Myocyte (in vitro differentiated cells): Measurements from ENCODE around the gene KIAA1671. TPM values are rescaled to one million over a fixed set of nuclear protein-coding genes. Genes with fewer than 3 reads are reported as not detected.

Experiments
- DNase-seq: peaks from one replicate; pipeline ENCODE4 v3.0.0-alpha.2; 2012; ENCODE audit warnings: low read depth
- total RNA-seq: library from RNA; depleted of rRNA; stranded (reverse); fragments of >200 nt; gene quantifications from 2 replicates; pipeline ENCODE4 v1.2.3, GENCODE V29; 2014

Gene KIAA1671
- total RNA-seq, 1 donor from 2014 or later = 10.4 TPM

DNA sequence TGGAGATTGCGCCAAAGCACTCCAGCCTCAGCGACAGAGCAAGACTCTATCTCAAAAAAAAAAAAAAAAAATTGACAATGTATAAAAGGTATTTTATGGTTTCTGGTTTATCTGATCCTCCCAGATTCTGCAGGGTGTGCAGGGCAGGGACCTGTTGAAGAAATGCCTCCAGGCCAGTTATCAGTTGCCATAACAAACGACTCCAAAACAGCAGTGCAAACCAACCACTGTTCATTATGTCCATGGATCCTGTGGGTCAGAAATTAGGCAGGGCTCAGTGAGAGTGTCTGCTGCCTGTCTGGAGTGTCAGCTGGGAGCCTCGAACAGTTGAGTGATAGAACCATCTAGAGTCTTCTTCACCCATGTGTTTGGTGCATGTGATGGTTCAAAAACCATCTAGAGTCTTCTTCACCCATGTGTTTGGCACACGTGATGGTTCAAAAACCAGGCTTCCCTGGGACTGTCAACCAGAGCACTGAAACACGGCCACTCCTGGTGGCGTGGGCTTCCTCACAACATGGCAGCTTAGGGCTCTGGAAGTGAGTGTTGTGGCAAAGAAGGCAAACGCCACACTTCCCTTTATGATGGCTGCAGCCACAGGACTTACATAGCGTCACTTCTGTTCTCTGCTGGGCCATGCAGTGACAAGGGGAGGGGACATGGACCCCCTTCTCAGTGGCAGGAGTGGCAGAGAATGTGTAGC is 132.0 kb downstream of the KIAA1671 start:
- no peak for DNase-seq

DNA sequence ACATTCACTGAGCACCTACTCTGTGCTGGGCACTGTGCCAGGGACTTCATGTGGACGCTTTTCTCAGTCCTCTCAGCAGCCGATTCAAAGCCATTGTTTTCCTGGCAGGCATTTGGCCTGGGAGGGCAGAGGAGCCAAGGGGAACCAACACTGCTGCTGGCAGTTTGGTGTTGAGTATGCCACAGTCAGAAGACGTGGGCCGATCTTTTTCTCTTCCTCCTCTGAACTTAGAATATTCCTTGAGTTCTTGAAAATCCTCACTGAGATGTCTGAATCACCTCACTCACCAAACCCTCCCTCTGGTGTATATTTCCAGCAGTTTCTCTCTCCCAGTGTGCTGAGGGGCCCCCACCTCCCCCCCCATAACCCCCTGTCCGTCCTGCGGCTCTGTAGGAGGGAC is 132.6 kb downstream of the KIAA1671 start:
- DNase-seq = no peak

DNA sequence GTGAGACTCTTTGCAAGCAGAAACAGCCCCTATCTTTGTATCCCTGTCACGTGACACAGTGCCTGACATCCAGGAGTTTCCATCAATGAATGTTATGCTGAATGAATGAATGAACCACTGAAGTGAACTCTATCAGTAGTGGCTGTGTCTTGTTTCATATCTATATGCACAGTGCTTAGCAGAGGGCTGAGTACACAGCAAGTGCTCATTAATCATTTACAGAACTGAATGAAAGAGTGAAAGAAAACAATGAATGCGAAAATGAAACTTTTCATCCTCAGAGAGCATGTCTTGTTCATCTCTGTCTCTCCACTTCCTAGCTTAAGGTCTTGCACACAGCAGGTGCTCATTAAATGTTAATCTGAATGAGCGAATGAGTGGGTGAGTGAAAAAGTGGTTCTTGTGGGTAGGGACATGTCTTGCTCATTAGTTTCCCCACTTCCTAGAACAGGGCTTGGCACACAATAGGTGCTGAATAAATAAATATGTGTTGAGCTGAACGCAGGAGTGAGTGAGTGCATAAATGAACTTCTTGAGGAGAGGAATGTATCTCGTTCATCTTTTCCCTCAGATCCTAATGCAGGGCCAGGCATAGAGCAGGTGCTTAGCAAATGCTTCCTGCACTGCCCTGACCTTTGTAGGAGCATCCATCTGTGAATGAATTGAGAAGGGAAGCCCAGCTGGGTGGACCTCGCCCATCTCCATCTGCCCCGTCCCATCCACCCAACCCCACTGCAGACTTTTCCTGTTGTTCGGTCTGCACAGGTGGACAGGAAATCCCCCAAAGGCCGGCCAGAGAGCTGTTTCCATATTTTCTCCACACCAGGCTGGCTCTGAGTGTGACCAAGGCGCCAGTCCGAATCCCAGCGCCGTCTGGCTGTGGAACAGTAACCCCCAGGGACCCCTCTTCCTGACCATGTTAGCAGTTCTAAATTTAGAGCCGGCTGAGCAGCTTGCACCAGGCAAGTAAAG is 133.7 kb downstream of the KIAA1671 start:
- peak; percentile 84 for DNase-seq

DNA sequence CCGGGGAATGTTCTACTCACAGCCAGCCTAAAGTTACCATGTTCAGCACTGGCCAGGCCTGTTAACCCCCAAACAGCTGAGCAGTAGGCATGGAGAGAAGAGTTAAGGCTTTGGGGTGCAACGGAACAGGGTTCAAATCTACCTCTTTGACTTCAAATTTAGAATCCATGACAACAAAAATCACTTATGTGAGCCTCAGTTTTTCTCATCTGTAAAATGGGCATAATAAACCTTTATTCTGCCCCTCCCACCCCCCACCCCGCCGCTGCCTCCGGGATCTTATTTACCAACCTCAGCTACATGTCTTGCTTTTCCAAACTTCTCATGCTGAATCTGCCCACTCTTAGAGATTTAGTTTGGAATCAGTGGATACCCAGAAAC is 134.4 kb downstream of the KIAA1671 start:
- no peak for DNase-seq

DNA sequence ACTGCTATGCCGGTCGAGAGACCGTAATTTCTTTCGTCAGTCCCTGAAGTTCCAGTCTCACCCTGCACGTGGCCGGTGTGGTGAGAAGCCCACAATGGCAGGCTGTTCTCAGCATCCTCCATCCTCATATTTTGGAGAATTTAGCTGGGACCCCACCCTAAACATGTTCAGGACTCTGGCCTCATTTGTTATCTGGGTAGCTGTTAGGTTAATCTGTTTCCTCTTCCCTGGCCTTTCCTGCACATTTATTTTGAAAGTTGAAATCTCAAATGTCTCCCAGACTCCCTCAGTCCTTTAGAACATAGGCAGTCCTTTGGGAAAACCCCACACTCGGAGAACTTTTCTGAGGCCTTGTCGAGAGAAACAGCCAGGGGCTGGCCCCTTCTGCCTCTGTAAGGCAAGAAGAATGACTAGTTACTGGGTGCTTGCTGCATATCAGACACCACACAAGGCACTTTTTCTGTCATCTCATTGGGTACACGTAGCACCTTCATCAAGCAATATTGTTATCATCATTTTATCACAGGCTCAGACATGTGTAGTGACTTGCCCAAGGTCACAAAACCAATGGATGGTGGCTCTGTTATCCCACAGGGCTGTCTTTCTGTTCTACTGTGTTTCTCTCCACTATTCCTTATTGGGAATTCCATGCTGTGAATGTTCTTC is 137.8 kb downstream of the KIAA1671 start:
- DNase-seq = no peak

DNA sequence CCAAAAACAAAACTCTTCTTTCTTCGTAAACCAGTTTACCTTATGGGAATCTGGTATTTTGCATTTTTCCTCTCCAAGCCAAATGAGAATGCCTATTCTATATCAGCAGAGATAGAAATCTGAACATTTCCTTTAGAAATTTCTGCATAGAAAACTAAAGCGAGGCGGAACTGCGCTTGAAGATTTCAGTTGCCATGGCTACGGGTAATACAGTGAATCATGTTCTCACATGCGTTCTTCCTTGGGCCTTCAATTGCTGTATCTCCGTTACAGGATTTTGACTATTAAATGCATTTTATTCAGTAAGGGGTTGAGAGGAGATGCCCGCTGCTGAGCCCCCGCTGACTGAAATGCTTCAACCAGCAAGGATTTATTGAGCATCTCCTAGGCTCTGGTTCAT is 138.9 kb downstream of the KIAA1671 start:
- DNase-seq = no peak

DNA sequence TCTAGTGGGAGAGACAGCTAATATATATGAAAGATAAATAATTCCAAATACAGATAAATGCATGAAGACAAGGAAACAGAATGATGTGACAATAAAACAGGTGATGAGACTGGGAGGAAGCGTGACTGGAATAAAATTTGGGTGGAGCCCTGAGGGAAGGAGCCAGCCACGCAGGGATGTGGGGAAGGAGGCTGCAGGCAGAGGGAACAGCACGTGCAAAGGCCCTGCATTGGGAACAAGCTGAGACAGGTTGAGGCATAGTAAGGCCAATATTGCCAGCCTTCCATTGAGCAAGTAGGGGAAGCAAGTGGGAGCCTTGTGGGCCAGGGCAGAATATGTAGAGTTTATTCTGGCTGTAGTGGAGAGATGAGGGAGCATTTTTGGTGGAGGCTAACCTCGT is 139.6 kb downstream of the KIAA1671 start:
- DNase-seq = no peak

DNA sequence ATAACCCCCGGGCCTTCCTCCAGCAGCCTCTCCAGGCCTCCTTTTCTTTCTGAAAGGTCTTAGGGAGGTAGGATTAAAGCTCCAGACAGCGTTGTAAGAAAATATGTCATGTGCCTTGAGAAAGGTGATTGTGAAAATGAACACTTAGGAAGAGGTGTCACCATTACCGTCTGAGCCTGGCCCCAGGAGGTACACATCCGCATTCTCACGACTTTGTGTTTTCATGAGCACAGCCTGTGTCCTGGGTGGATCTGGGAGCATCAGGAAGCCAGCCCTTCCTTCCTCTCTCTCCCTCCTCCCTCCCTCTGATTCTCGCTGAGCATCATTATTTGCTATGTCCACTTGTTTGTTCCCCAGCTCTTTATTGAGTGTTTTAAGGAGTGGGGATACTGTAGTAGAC is 142.1 kb downstream of the KIAA1671 start:
- no peak for DNase-seq

DNA sequence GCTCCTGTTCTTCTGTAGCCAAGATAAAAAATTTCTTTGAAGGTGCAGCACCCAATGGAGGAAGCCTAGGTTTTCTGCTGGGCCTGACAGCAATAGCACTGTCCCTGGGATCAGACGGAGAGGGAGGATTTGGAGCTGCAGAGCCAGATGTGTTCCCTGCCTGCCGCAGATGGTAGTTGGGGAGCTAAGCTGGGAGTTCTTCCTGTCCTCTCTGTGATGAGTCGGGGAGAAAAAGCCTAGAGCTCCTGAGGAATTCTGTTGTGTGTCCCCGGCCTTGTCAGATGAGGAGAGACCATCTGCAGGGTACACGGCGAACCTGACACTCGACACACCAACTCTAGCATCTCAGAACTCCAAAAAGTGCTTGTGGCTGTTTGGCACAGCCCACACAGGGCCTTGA is 143.4 kb downstream of the KIAA1671 start:
- DNase-seq = no peak

DNA sequence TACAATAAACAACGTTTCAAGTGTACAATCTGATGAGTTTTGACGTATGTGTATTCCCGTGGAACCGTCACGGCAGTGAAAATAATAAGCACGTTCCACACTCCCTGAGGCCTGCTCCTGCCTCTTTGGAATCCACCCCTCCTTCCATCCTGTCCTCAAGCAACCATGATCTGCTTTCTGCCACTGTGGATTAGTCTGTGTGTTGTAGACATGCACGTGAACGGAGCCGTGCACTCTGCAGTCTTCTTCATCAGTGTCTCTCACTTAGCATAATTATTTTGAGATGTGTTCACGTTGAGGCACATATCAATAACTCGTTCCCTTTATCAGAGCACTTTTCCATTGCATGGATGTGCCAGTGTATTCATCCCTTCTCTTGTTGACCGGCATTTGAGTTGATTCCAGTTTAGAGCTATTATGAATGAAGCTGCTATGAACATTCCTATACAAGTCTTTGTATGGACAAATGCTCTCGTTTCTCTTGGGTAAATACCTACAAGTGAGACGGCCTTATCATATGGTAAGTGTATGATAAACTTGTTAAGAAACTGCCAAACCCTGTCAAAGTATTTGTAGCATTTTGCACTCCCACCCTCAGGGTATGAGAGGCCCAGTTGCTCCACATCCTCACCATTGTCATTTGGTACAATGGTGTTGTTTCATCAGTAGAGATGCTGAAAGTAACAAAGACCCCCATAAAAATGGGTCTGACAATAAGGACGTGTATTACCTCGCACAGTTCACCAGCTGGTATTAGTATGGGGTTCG is 144.3 kb downstream of the KIAA1671 start:
- no peak for DNase-seq

DNA sequence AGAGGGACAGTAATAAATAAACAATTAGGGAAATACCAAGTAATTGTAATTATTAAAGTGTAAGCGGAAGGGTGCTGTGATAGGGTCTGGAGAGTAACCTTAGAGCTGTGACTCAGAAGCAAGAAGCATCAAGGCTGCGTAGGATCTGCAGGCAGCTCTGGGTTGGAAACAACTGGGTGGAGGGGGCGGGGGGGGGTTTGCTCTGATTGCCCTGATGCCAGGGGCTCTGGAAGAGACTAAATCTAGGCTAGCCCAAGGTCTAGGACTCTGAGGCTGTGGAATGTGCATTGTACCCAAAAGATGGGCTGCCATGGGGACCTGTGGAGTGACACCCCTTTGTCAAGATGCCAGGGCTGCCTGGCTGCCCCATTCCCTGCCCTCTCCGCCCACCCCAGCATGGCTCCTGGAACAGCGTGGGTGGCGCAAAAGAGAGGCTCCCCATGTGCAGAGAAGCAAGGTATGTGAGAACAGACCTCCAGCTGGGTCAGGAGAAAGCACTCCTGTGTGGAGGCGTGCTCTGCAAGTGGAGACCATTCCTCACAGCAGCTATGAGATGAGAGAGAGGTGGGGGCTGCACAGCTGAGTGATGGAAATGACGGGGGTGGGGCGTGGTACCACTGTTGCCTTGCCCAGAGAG is 146.0 kb downstream of the KIAA1671 start:
- DNase-seq = no peak

DNA sequence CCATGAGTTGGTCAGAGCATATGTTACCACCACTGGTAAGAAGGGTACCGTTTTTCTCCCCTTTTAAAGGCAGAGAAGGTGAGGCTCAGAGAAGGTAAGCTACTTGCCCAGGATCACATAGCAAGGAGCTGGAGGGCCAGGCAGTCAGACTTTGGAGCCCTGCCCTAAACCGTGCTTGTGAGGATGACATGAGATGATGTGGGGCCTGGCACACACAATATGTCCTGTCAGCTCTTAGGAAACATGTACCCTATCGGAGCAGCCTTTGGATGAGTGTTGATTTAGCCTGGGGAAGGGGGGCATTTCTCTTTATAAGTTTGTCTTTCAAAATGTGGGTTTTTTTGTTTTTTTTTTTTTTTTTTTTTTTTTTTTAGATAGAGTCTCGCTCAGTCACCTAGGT is 146.7 kb downstream of the KIAA1671 start:
- DNase-seq = no peak

DNA sequence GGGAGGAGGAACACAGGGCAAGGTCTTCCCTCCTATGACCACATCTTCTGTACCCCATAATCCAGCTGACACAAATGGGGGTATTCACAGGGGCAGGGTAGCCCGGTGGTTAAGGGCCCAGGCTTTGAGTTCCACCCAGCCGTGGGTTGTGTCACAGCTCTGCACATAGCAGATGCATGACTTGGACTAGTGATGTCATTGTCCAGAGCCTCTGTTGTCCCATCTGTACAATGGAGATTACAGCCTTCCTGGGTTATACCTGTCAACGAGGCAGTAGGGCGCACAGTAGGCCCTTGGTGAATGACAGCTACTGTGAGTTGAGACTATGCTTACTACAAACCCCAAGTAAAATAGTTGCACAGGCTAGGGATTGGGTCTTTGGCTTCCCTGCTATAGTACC is 147.9 kb downstream of the KIAA1671 start:
- DNase-seq = no peak

DNA sequence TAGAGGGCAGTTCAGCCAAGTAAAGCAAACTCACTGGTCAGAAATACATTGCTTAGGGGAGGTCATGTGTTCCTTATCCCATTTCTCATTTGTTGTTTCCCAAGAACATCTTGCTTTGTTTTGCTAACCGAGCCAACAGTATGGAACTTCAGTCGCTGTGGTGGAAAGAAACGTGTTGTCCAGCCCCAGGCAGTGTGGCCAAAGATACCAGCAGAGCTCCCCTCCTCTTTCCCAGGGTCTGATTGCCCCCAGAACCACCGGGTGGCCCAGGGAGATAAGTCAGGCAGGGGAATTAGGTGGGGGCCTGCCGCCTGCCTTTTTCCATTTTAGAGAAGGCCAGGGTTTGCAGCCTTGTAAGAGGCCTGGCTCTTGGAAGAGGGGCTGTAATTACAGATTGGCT is 148.4 kb downstream of the KIAA1671 start:
- no peak for DNase-seq

DNA sequence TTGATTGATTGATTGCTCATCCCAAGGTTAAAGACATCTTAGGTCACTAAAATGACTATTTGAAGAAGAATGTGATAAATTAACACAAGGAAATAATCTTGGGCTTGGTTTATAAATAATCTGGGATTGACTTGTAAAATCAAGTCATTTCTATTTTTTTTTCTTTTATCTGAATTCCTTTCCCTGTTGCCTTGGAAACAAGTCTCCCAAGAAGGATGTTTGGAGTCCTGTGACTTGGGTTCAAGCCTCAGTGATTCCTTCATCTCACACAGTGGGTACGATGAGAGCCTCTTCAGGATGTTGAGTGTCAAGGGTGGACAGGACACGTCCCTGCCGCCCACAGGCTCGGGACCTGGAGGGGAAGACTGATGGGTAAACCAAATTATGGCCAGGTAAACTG is 149.0 kb downstream of the KIAA1671 start:
- no peak for DNase-seq

DNA sequence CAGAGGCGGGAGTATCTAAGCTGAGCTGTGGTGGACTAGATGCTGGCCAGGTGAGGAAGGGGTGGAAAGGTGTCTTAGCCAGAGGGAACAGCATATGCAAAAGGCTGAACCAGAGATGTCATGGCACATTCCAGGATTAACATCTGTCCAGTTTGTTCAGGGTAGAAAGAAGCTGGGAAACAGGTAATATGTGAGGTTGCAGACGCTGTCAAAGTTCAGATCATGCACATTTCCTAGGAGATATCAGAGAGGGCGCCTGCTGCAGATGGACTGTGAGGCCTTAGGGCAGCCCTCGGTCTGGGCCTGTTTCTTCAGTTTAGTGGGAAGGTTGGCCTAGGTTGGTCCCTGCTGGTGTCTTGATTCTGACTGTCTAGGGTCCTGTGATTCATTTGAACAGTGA is 149.5 kb downstream of the KIAA1671 start:
- no peak for DNase-seq

DNA sequence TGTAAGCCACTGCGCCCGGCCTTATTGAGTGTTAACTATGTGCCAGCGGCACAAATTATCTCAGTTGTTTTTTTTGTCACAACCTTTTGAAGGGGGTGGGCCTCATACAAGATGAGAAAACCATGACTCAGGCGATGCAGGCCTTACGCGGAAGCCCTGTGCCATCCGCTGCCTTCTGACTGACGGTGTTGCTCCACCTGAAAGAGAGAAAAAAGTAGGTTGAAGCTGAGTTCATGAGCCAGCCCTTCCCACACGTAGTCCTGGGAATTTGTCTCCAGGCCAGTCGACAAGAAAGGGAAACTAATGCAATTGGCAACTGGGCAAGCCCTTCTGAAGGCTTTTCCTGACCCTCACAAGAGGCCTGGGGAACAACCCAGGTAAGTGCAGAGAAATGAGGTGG is 150.2 kb downstream of the KIAA1671 start:
- DNase-seq = no peak

DNA sequence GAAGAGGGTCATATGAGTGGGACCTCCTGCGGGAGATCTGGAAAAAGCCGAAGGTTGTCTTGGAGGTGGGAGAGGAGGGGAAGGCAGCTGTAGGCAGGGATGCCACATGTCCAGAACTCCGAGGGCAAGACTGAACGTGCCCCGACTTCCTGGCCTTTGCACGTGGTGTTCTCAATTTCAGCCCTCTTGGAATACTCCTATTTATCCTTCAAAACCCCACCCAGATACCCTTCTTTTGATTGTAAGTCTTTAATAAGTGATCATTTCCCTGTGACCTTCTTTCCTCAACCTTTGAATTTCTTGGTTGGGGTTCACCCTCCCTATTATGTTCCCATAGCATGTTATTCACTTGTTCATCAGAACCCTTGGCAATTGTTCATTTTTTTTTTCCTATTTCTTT is 151.9 kb downstream of the KIAA1671 start:
- no peak for DNase-seq

DNA sequence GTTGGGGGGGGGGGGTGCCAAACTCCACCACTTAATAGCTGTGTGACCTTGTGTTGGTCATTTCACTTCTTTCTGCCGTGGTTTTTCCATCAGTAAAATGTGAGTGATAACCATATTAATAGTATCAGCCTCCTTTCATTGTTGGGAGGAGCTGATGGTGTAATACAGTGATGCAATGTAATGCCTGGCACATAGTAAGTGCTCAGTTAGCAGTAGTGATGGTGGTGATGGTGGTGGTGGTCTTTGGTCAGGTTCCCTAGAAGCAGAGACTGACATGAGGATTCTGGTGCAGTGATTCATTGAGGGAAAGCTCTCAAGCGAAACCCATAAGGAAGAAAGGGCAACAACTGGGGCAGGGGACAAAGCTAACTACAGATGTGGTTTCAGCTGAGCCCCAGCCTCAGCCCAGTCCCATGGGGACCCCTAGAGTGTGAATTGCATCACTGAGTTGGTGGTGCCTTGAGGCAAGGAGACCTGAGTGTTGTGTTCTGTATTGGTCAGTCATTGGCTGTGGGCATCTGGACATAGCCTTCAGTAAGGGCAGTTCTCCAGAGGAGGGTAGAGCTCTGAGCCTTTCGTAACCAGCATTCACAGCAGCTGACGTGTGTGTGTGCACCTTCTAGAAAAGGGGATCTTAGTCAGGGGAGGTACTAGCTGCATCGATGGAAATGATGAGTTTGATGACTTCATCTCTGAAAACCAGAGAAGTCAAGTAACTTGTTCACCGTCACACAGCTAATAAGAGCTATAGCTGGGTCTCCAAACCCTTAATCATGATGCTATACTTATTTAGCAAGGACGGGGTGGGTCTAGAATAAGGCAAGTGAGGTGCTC is 153.5 kb downstream of the KIAA1671 start:
- DNase-seq = no peak
